DOHH2 (cell line): ENCODE data around the gene EHMT1.

ENCODE experiments used
- H3F3A ChIP-seq: fragments of 200-600 bp; sonication (generic), shearing (Covaris generic); 2 replicates; pipeline ENCODE4 v1.6.0; 2016; ENCODE audit warnings: antibody characterized with exemption, mild to moderate bottlenecking; ENCODE audit not compliant: control insufficient read depth, insufficient read depth
- H3K27ac ChIP-seq: fragments of 200-600 bp; sonication (generic); 2 replicates; pipeline ENCODE4 v1.5.1; 2014; ENCODE audit warnings: low read depth, mild to moderate bottlenecking, low read length, moderate library complexity
- H3K27me3 ChIP-seq: fragments of 200-600 bp; sonication (generic); 2 replicates; pipeline ENCODE4 v1.6.1; 2014; ENCODE audit warnings: mild to moderate bottlenecking, low read length, mixed read lengths; ENCODE audit not compliant: control insufficient read depth
- H3K36me3 ChIP-seq: fragments of 200-600 bp; sonication (generic); 2 replicates; pipeline ENCODE4 v1.6.1; 2014; ENCODE audit warnings: mild to moderate bottlenecking, low read length, moderate library complexity, mixed read lengths; ENCODE audit not compliant: control insufficient read depth
- H3K4me1 ChIP-seq: fragments of 200-600 bp; sonication (generic); 2 replicates; pipeline ENCODE4 v1.6.1; 2014; ENCODE audit warnings: mild to moderate bottlenecking, low read length, mixed read lengths; ENCODE audit not compliant: control insufficient read depth
- H3K4me2 ChIP-seq: fragments of 200-600 bp; sonication (generic); 2 replicates; pipeline ENCODE4 v1.6.0; 2014; ENCODE audit warnings: mild to moderate bottlenecking, low read length, moderate library complexity
- H3K4me3 ChIP-seq: fragments of 200-600 bp; sonication (generic); 2 replicates; pipeline ENCODE4 v1.5.1; 2014; ENCODE audit warnings: mild to moderate bottlenecking, low read length, mixed read lengths
- H3K79me2 ChIP-seq: fragments of 200-600 bp; sonication (generic); 2 replicates; pipeline ENCODE4 v1.6.1; 2014; ENCODE audit warnings: mild to moderate bottlenecking, low read length, mixed read lengths; ENCODE audit not compliant: control insufficient read depth
- H3K9me2 ChIP-seq: fragments of 200-600 bp; sonication (generic); replicated peaks from 2 replicates; pipeline ENCODE4 v1.6.1; 2014; ENCODE audit warnings: mild to moderate bottlenecking, low read length, mixed read lengths; ENCODE audit not compliant: control insufficient read depth
- H3K9me3 ChIP-seq: fragments of 200-600 bp; sonication (generic); 2 replicates; pipeline ENCODE4 v1.6.1; 2014; ENCODE audit warnings: antibody characterized with exemption, low read length, mixed read lengths; ENCODE audit not compliant: control insufficient read depth, insufficient read depth
- H4K20me1 ChIP-seq: fragments of 200-600 bp; sonication (generic); 2 replicates; pipeline ENCODE4 v1.6.0; 2014; ENCODE audit warnings: low read depth, mild to moderate bottlenecking, antibody characterized with exemption, low read length, moderate library complexity; ENCODE audit not compliant: control insufficient read depth, insufficient read depth
- EZH2phosphoT487 ChIP-seq: fragments of 200-600 bp; sonication (generic); IDR thresholded peaks from 2 replicates; pipeline ENCODE4 v1.6.1; 2017; ENCODE audit warnings: borderline replicate concordance, mild to moderate bottlenecking, antibody characterized with exemption, low read length, moderate library complexity, mixed read lengths
- TF ChIP-seq, protein P1 (sequence below): fragments of 200-600 bp; sonication (generic); IDR thresholded peaks from one replicate; pipeline ENCODE4 v1.5.1; 2014; ENCODE audit warnings: antibody characterized with exemption, mild to moderate bottlenecking, low read depth, low read length; ENCODE audit not compliant: poor library complexity, severe bottlenecking

Gene EHMT1

DNA sequence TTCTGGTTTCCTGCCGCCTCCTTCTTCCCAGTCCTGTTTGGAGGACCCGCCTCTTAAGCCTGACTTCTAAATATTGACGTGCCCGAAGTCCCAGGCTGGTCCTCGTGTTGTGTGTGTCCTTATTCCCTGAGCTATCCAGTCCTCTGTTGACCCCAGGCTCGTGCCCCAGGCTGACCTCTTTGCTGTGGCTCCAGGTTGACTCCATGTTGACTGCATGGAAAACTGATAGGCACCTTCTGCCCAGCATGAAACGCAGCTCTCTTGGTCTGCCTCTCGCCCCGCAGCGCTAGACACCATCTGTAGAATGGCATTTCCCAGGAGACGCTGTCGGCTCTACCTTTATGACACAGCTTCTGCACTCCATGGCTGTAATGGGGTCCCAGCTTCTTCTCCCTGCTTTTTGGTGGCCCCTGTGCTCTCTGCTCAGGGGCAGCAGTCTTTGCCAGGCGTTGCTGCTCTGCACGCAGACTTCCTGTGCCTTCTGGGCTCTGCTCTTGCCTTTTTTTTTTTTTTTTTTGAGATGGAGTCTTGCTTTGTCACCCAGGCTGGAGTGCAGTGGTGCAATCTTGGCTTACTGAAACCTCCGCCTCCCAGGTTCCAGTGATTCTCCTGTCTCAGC lies 28.4 kb downstream of the EHMT1 start:
- H3K36me3 ChIP-seq: peaks cover 78% of the 10 kb centered on the region
- no peaks in the 10 kb centered on the region for H3K9me3 ChIP-seq
- H3F3A ChIP-seq: peaks cover 29% of the 10 kb centered on the region
- peaks cover 94% of the 10 kb centered on the region for H3K79me2 ChIP-seq
- H3K27ac ChIP-seq: peak overlapping the region; percentile 95
- H3K27me3 ChIP-seq: no peaks in the 10 kb centered on the region
- peaks cover 97% of the 10 kb centered on the region for H3K4me1 ChIP-seq
- no peaks in the 10 kb centered on the region for H3K9me2 ChIP-seq
- peak overlapping the region; percentile 34 for H3K4me3 ChIP-seq
- H4K20me1 ChIP-seq: peaks cover 4% of the 10 kb centered on the region; the same call in 1 of the 2 replicates
- H3K4me2 ChIP-seq: peak overlapping the region; percentile 42
- TF ChIP-seq EZH2phosphoT487: no peak
- TF ChIP-seq, protein P1, sequence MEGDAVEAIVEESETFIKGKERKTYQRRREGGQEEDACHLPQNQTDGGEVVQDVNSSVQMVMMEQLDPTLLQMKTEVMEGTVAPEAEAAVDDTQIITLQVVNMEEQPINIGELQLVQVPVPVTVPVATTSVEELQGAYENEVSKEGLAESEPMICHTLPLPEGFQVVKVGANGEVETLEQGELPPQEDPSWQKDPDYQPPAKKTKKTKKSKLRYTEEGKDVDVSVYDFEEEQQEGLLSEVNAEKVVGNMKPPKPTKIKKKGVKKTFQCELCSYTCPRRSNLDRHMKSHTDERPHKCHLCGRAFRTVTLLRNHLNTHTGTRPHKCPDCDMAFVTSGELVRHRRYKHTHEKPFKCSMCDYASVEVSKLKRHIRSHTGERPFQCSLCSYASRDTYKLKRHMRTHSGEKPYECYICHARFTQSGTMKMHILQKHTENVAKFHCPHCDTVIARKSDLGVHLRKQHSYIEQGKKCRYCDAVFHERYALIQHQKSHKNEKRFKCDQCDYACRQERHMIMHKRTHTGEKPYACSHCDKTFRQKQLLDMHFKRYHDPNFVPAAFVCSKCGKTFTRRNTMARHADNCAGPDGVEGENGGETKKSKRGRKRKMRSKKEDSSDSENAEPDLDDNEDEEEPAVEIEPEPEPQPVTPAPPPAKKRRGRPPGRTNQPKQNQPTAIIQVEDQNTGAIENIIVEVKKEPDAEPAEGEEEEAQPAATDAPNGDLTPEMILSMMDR: no peak

GRCh38 chr9:137648396-137648795 lies 29.6 kb downstream of the EHMT1 start:
- H3K4me1 ChIP-seq: peaks cover 100% of the 10 kb centered on the region
- H3K4me3 ChIP-seq: peak overlapping the region; percentile 13; the same call in 1 of the 2 replicates
- peaks cover 80% of the 10 kb centered on the region for H3K36me3 ChIP-seq
- no peaks in the 10 kb centered on the region for H3K9me3 ChIP-seq
- H3K4me2 ChIP-seq: peak overlapping the region; percentile 81
- TF ChIP-seq, protein P1: no peak
- no peak for TF ChIP-seq EZH2phosphoT487
- peak overlapping the region; percentile 95 for H3K27ac ChIP-seq
- H3K27me3 ChIP-seq: no peaks in the 10 kb centered on the region
- peaks cover 29% of the 10 kb centered on the region for H3F3A ChIP-seq
- H4K20me1 ChIP-seq: 0 out of 2 replicates have a peak, but pooled peaks cover 3% of the 10 kb centered on the region
- H3K79me2 ChIP-seq: peaks cover 94% of the 10 kb centered on the region
- H3K9me2 ChIP-seq: no peaks in the 10 kb centered on the region

GRCh38 chr9:137649553-137649952 lies 30.7 kb downstream of the EHMT1 start:
- Histone ChIP-seq H3F3A (peaks cover 29% of the 10 kb centered on the region), H3K4me2 (peak overlapping the region; percentile 81), H3K4me3 (peak overlapping the region; percentile 64), H3K4me1 (peaks cover 100% of the 10 kb centered on the region), H3K36me3 (peaks cover 81% of the 10 kb centered on the region), H3K9me2 (no peaks in the 10 kb centered on the region), H3K27ac (peak overlapping the region; percentile 95), H3K9me3 (no peaks in the 10 kb centered on the region), H3K27me3 (no peaks in the 10 kb centered on the region), H4K20me1 (no peaks in the 10 kb centered on the region), H3K79me2 (peaks cover 94% of the 10 kb centered on the region)
- TF ChIP-seq, protein P1: no peak
- TF ChIP-seq EZH2phosphoT487: no peak
